ENCODE results near the gene SAGE1. TPM values are rescaled to one million over a fixed set of nuclear protein-coding genes. Genes with fewer than 3 reads are reported as not detected.

The SAGE1 gene
- total and polyA plus RNA-seq, 12 donors = not detected

DNA sequence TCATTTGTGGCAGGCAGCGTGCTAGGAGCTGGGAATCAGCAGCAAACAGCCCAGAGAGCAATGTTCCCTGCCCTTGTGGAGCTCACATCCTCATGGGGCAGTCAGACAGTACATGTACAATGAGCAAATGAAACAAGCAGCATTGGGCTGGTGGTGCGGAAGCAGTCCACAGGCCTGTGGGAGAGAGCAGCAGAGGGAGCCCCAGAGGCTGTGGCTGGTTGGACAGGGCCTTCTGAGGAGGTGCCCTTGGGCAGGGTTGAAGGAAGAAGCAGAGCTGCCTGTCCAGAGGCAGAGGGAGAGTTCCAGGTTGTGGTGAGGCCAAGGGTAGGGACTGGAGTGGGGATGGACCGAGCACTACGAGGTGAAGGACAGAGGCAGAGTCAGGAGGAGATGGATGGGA, 57.8 kb downstream of the SAGE1 start:
- Histone ChIP-seq H3K27me3 (peaks cover 0 to 6% (median 0%) of the 10 kb centered on the region in 7 donors), H3K4me1 (no peaks in the 10 kb centered on the region), H3K36me3 (no peaks in the 10 kb centered on the region), H3K9me3 (no peaks in the 10 kb centered on the region), H3K27ac (no peak overlapping the region), H3K4me3 (no peak overlapping the region)
- WGBS, 2 donors = 85 to 92% methylated on average over 4 of the region's 4 CpGs
- ATAC-seq (no peak), DNase-seq (no peak)
- TF ChIP-seq CTCF (IDR thresholded peaks at IDR 0.05) = no peak
- intact Hi-C loops (cut with DNase I) = no loop called here

Other genes with a start within 250 kb of the SAGE1 start
- gene CT45A1, start 180.1 kb upstream of the SAGE1 start, total RNA-seq = not detected
- gene CT45A1, start 180.1 kb upstream of the SAGE1 start, polyA plus RNA-seq = not detected
- not detected for gene CT45A3, start 125.5 kb upstream of the SAGE1 start, total RNA-seq
- gene CT45A3, start 125.5 kb upstream of the SAGE1 start, polyA plus RNA-seq = not detected
- not detected for gene CT45A5, start 108.2 kb upstream of the SAGE1 start, total RNA-seq
- not detected for gene CT45A5, start 108.2 kb upstream of the SAGE1 start, polyA plus RNA-seq
- gene CT45A6, start 90.9 kb upstream of the SAGE1 start, total RNA-seq = not detected
- not detected for gene CT45A6, start 90.9 kb upstream of the SAGE1 start, polyA plus RNA-seq
- not detected for gene CT45A2, start 73.7 kb upstream of the SAGE1 start, total RNA-seq
- not detected for gene CT45A2, start 73.7 kb upstream of the SAGE1 start, polyA plus RNA-seq
- gene CT45A7, start 56.4 kb upstream of the SAGE1 start, total RNA-seq = not detected
- not detected for gene CT45A7, start 56.4 kb upstream of the SAGE1 start, polyA plus RNA-seq
- not detected for gene CT45A8, start 39.2 kb upstream of the SAGE1 start, total RNA-seq
- gene CT45A8, start 39.2 kb upstream of the SAGE1 start, polyA plus RNA-seq = not detected
- gene CT45A9, start 21.9 kb upstream of the SAGE1 start, total RNA-seq = not detected
- gene CT45A9, start 21.9 kb upstream of the SAGE1 start, polyA plus RNA-seq = not detected
- not detected for gene CT45A10, start 272 bp upstream of the SAGE1 start, total RNA-seq
- not detected for gene CT45A10, start 272 bp upstream of the SAGE1 start, polyA plus RNA-seq
- 10 to 100 TPM; 22.4 to 29.5 (median 26.4) TPM for gene MMGT1, start 80.3 kb downstream of the SAGE1 start, total RNA-seq
- 10 to 100 TPM in 1 of 2 donors, 1 to 10 TPM in 1; 1.5 to 12.7 TPM for gene MMGT1, start 80.3 kb downstream of the SAGE1 start, polyA plus RNA-seq
- 10 to 100 TPM; 12.9 to 18.5 (median 15.0) TPM for gene SLC9A6, start 91.7 kb downstream of the SAGE1 start, total RNA-seq
- 10 to 100 TPM; 11.7 to 12.2 TPM for gene SLC9A6, start 91.7 kb downstream of the SAGE1 start, polyA plus RNA-seq

Measured in heart right ventricle (tissue), 16 donors.